ENCODE measurements around the gene RAB12.

DNA sequence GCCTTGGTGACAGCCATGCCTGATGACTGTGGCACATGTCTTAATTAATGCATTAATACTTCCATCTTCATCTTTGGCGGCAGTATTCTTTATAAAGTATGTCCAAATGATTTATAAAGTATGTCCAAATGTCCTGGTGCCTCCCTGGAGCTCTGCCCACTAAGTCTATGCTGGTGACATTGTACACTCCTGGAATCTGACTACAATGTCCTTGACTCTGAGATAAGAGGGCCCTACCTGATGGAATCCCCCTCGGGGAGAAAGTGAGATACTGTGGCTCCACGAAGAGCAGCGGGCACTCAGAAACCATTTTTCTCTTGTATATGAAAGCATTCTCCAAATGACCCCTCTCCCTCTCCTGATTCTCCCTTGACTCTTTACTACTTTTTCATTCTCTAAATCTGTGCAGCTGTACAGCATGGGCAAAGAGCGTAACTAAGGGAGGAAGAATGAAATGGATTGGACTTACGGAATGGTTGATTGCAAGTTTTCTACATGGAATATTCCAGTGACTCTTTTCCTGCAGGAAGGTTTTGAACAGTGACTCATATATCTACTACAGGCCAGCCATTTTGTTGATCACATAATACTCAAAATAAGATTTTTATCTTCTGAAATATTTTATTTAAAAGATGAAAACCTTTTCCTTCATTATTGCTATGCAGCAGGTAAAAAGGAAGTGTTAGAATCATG, 17.3 kb downstream of the RAB12 start:
- TF ChIP-seq POLR2AphosphoS5 (IDR thresholded peaks at IDR 0.05; ENCODE audit: low read depth, low read length), result no peak
- TF ChIP-seq CTCF (IDR thresholded peaks at IDR 0.05 in 2 of 3, conservative IDR thresholded peaks at IDR 0.05 in 1 of 3; ENCODE audit: borderline replicate concordance in 1 of 3, insufficient read depth in 1 of 3, low read depth in 2 of 3, low read length in 2 of 3), result no peak
- TF ChIP-seq, protein P1, sequence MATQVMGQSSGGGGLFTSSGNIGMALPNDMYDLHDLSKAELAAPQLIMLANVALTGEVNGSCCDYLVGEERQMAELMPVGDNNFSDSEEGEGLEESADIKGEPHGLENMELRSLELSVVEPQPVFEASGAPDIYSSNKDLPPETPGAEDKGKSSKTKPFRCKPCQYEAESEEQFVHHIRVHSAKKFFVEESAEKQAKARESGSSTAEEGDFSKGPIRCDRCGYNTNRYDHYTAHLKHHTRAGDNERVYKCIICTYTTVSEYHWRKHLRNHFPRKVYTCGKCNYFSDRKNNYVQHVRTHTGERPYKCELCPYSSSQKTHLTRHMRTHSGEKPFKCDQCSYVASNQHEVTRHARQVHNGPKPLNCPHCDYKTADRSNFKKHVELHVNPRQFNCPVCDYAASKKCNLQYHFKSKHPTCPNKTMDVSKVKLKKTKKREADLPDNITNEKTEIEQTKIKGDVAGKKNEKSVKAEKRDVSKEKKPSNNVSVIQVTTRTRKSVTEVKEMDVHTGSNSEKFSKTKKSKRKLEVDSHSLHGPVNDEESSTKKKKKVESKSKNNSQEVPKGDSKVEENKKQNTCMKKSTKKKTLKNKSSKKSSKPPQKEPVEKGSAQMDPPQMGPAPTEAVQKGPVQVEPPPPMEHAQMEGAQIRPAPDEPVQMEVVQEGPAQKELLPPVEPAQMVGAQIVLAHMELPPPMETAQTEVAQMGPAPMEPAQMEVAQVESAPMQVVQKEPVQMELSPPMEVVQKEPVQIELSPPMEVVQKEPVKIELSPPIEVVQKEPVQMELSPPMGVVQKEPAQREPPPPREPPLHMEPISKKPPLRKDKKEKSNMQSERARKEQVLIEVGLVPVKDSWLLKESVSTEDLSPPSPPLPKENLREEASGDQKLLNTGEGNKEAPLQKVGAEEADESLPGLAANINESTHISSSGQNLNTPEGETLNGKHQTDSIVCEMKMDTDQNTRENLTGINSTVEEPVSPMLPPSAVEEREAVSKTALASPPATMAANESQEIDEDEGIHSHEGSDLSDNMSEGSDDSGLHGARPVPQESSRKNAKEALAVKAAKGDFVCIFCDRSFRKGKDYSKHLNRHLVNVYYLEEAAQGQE (IDR thresholded peaks at IDR 0.05; ENCODE audit: low read depth), result no peak
- TF ChIP-seq TCF7L2 (IDR thresholded peaks at IDR 0.05; ENCODE audit: borderline replicate concordance, extremely low read depth, insufficient read depth, insufficient read length), result no peak
- no peak for TF ChIP-seq POLR2A (IDR thresholded peaks at IDR 0.05; ENCODE audit: borderline replicate concordance, extremely low read depth, insufficient read depth, insufficient read length)
